ENCODE measurements around the gene IL1RAPL2.

The IL1RAPL2 gene

DNA sequence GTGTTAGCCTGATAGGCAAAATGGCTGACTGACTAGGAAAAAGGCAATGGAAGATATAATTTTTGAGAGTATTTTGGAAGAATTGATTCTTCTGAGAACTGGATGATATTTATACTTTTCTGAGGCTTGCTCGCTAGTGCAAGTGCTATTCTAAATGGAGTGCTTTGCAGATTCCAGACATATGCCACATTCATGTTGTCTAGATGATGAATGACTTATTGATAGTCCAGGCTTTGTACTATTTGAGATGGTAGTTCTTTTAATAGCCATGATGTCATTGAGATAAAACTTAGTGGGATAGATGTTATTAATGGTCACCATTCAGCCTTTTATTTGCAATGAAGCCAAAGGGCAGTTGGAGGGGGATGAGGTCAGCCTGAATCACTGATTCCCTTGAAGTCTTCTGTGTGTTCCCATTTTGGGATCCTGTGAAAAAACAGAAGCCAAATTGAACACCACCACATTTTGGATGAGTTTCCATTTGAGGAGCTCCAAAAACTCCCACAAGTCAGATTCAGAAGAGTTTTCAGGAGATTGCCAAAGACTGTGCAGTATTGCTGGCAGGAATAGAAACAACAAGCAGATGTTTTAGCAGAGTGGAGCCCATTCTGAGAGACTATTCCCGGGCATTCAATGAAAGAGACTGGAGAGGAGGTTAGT, 184.1 kb downstream of the IL1RAPL2 start:
- H3K4me1 ChIP-seq (ENCODE audit: insufficient read depth, insufficient read length), result no peaks in the 10 kb centered on the region
- H3K36me3 ChIP-seq (ENCODE audit: insufficient read depth, insufficient read length, low read length), result no peaks in the 10 kb centered on the region
- TF ChIP-seq SUZ12 (IDR thresholded peaks at IDR 0.05; ENCODE audit: extremely low read depth, insufficient read depth, insufficient read length) (no peak), YY1 (IDR thresholded peaks at IDR 0.05; ENCODE audit: insufficient read depth, insufficient read length) (no peak), ZNF274 (IDR thresholded peaks at IDR 0.05; ENCODE audit: low read depth, low read length) (no peak)
- H3K4me3 ChIP-seq (ENCODE audit: insufficient read length, low read depth), result no peak overlapping the region
- no peak overlapping the region for H3K9ac ChIP-seq (ENCODE audit: insufficient read length, low read depth)
- H3K27me3 ChIP-seq (ENCODE audit: insufficient read depth, insufficient read length), result no peaks in the 10 kb centered on the region
- H3K9me3 ChIP-seq (ENCODE audit: insufficient read depth, low read length), result no peaks in the 10 kb centered on the region
- no peak for DNase-seq (ENCODE audit: low read depth, low spot score)

DNA sequence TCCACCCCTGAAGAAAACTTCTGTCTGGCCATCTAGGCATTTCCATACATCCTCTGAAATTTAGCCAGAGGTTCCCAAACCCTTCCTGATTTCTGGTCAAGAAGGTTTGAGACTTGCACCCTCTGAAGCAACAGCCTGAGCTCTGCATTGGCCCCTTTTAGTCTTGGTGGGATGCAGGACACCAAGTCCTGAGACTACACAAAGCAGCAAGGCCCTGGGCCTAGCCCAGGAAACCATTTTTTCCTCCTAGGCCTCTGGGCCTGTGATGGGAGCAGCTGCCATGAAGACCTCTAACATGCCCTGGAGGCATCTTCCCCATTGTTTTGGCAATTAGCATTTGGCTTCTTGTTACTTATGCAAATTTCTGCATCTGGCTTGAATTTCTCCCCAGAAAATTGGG, 196.6 kb downstream of the IL1RAPL2 start:
- TF ChIP-seq SUZ12 (IDR thresholded peaks at IDR 0.05; ENCODE audit: extremely low read depth, insufficient read depth, insufficient read length) (no peak), ZNF274 (IDR thresholded peaks at IDR 0.05; ENCODE audit: low read depth, low read length) (no peak), YY1 (IDR thresholded peaks at IDR 0.05; ENCODE audit: insufficient read depth, insufficient read length) (no peak)
- no peak for DNase-seq (ENCODE audit: low read depth, low spot score)
- no peak overlapping the region for H3K9ac ChIP-seq (ENCODE audit: insufficient read length, low read depth)
- no peak overlapping the region for H3K4me3 ChIP-seq (ENCODE audit: insufficient read length, low read depth)
- no peaks in the 10 kb centered on the region for H3K4me1 ChIP-seq (ENCODE audit: insufficient read depth, insufficient read length)
- H3K9me3 ChIP-seq (ENCODE audit: insufficient read depth, low read length), result peaks cover 20% of the 10 kb centered on the region
- no peaks in the 10 kb centered on the region for H3K36me3 ChIP-seq (ENCODE audit: insufficient read depth, insufficient read length, low read length)
- no peaks in the 10 kb centered on the region for H3K27me3 ChIP-seq (ENCODE audit: insufficient read depth, insufficient read length)

DNA sequence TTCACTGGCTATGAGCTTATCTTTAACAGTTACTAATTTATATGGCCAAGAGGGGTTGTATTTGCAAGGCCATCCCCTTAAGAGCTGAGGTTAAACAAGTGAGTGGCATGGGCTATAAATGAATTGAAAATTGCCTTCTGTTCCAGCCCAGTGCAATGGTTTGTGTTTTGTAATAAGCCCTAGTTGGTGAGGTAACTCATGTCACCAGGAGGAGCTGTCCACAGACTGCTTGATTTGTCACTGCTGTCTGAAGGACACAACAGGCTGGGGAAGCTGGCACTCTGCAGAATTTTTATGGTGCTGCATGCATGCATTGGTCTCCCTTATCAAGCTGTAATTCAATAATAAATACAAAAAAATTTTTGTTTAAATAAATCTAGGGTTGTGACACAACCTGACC, 223.8 kb downstream of the IL1RAPL2 start:
- Histone ChIP-seq H3K4me1 (ENCODE audit: insufficient read depth, insufficient read length) (no peaks in the 10 kb centered on the region), H3K36me3 (ENCODE audit: insufficient read depth, insufficient read length, low read length) (no peaks in the 10 kb centered on the region), H3K9ac (ENCODE audit: insufficient read length, low read depth) (no peak overlapping the region), H3K9me3 (ENCODE audit: insufficient read depth, low read length) (no peaks in the 10 kb centered on the region), H3K27me3 (ENCODE audit: insufficient read depth, insufficient read length) (no peaks in the 10 kb centered on the region), H3K4me3 (ENCODE audit: insufficient read length, low read depth) (no peak overlapping the region)
- no peak for TF ChIP-seq ZNF274 (IDR thresholded peaks at IDR 0.05; ENCODE audit: low read depth, low read length)
- TF ChIP-seq SUZ12 (IDR thresholded peaks at IDR 0.05; ENCODE audit: extremely low read depth, insufficient read depth, insufficient read length), result no peak
- no peak for TF ChIP-seq YY1 (IDR thresholded peaks at IDR 0.05; ENCODE audit: insufficient read depth, insufficient read length)
- no peak for DNase-seq (ENCODE audit: low read depth, low spot score)

DNA sequence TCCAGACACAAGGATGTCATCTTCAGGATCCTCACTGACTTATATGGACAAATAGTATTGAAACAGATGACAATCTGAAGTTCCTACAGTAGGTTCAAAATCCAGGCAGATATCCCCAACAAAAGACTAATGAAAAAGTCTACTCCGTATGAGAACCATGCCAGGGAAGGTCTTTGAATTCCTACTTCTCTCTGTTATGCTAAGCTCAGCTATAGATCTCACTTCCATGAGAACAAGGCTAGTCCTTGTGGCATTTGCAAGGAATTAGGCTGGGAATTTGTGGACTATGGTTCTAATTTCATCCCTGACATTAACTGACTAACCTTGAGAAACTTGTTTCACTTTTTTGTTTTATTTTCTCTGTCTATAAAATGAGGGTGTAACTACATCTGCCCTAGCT, 229.8 kb downstream of the IL1RAPL2 start:
- Histone ChIP-seq H3K36me3 (ENCODE audit: insufficient read depth, insufficient read length, low read length) (no peaks in the 10 kb centered on the region), H3K9me3 (ENCODE audit: insufficient read depth, low read length) (no peaks in the 10 kb centered on the region), H3K4me1 (ENCODE audit: insufficient read depth, insufficient read length) (no peaks in the 10 kb centered on the region), H3K4me3 (ENCODE audit: insufficient read length, low read depth) (no peak overlapping the region), H3K27me3 (ENCODE audit: insufficient read depth, insufficient read length) (no peaks in the 10 kb centered on the region), H3K9ac (ENCODE audit: insufficient read length, low read depth) (no peak overlapping the region)
- TF ChIP-seq ZNF274 (IDR thresholded peaks at IDR 0.05; ENCODE audit: low read depth, low read length), result no peak
- no peak for TF ChIP-seq SUZ12 (IDR thresholded peaks at IDR 0.05; ENCODE audit: extremely low read depth, insufficient read depth, insufficient read length)
- no peak for TF ChIP-seq YY1 (IDR thresholded peaks at IDR 0.05; ENCODE audit: insufficient read depth, insufficient read length)
- peak; percentile 54 for DNase-seq (ENCODE audit: low read depth, low spot score)

DNA sequence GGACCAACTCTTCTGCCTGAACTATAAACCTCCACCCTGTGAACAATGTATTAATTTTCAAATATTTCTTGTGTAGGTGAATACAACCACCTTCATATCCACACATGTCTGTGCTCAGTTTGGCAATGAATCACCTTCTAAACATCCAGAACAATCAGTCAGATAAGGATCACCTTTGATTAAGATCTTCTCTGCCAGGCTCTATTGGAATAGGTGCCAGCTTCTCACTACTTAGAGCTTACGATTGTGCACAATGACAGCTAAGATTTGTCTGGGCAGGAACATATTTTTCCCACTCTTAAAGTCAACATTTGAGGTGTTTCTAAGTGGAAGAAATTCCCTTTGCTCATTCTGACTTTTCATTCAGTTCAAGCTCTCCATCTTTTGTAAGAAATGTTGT, 237.2 kb downstream of the IL1RAPL2 start:
- TF ChIP-seq SUZ12 (IDR thresholded peaks at IDR 0.05; ENCODE audit: extremely low read depth, insufficient read depth, insufficient read length) (no peak), YY1 (IDR thresholded peaks at IDR 0.05; ENCODE audit: insufficient read depth, insufficient read length) (no peak), ZNF274 (IDR thresholded peaks at IDR 0.05; ENCODE audit: low read depth, low read length) (no peak)
- DNase-seq (ENCODE audit: low read depth, low spot score), result no peak

DNA sequence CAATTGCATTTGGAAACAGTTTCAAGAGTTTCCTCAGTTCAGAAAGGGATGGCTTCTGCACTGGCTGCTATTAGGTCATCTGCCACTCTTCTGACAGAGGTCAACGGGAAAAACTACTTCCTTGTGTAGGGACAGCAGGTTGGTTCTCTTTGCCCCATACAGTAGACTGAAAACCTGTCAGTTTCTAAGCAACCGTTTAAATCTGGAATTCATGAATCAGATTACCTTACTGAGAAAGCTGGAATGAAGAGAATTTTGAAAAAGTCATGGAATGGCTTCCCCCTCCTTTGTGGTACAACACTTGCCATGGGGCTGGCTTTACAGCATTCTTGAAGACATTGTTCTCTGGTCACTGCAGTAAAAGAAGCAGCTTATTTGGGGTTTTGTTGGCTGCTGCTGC, 240.3 kb downstream of the IL1RAPL2 start:
- no peaks in the 10 kb centered on the region for H3K27me3 ChIP-seq (ENCODE audit: insufficient read depth, insufficient read length)
- no peak overlapping the region for H3K9ac ChIP-seq (ENCODE audit: insufficient read length, low read depth)
- H3K4me1 ChIP-seq (ENCODE audit: insufficient read depth, insufficient read length), result no peaks in the 10 kb centered on the region
- H3K4me3 ChIP-seq (ENCODE audit: insufficient read length, low read depth), result no peak overlapping the region
- H3K9me3 ChIP-seq (ENCODE audit: insufficient read depth, low read length), result no peaks in the 10 kb centered on the region
- no peak for DNase-seq (ENCODE audit: low read depth, low spot score)
- no peaks in the 10 kb centered on the region for H3K36me3 ChIP-seq (ENCODE audit: insufficient read depth, insufficient read length, low read length)
- TF ChIP-seq SUZ12 (IDR thresholded peaks at IDR 0.05; ENCODE audit: extremely low read depth, insufficient read depth, insufficient read length), result no peak
- no peak for TF ChIP-seq YY1 (IDR thresholded peaks at IDR 0.05; ENCODE audit: insufficient read depth, insufficient read length)
- TF ChIP-seq ZNF274 (IDR thresholded peaks at IDR 0.05; ENCODE audit: low read depth, low read length), result no peak

More for the DNA sequence above, 237.2 kb downstream of the IL1RAPL2 start:
- no peak overlapping the region for H3K9ac ChIP-seq (ENCODE audit: insufficient read length, low read depth)
- no peaks in the 10 kb centered on the region for H3K9me3 ChIP-seq (ENCODE audit: insufficient read depth, low read length)
- no peaks in the 10 kb centered on the region for H3K36me3 ChIP-seq (ENCODE audit: insufficient read depth, insufficient read length, low read length)
- no peaks in the 10 kb centered on the region for H3K27me3 ChIP-seq (ENCODE audit: insufficient read depth, insufficient read length)
- no peaks in the 10 kb centered on the region for H3K4me1 ChIP-seq (ENCODE audit: insufficient read depth, insufficient read length)
- no peak overlapping the region for H3K4me3 ChIP-seq (ENCODE audit: insufficient read length, low read depth)

DNA sequence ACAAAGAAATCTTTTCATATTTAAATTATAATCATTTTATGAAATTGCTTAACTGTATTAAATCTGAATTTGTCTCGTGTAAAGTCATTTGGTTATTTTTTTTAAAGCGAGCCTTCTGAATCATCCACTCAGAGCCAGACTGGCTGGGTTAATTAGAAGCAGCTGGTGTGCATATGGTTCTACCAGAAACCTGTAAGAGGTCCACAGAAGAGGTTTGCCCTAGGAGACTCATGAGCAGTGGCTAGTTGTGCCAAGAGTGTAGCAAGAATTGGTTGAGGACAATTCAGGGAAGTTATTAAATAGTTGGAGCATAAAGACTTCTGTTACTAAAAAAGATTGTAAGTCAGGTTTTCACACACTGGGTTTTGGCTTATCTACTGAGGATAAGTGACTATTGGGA, 267.4 kb downstream of the IL1RAPL2 start:
- Histone ChIP-seq H3K36me3 (ENCODE audit: insufficient read depth, insufficient read length, low read length) (no peaks in the 10 kb centered on the region), H3K4me3 (ENCODE audit: insufficient read length, low read depth) (no peak overlapping the region), H3K27me3 (ENCODE audit: insufficient read depth, insufficient read length) (no peaks in the 10 kb centered on the region), H3K9ac (ENCODE audit: insufficient read length, low read depth) (no peak overlapping the region), H3K4me1 (ENCODE audit: insufficient read depth, insufficient read length) (peaks cover 2% of the 10 kb centered on the region), H3K9me3 (ENCODE audit: insufficient read depth, low read length) (no peaks in the 10 kb centered on the region)
- no peak for DNase-seq (ENCODE audit: low read depth, low spot score)
- TF ChIP-seq YY1 (IDR thresholded peaks at IDR 0.05; ENCODE audit: insufficient read depth, insufficient read length) (no peak), SUZ12 (IDR thresholded peaks at IDR 0.05; ENCODE audit: extremely low read depth, insufficient read depth, insufficient read length) (no peak), ZNF274 (IDR thresholded peaks at IDR 0.05; ENCODE audit: low read depth, low read length) (no peak)

All from NT2/D1 (cell line).